Activated naive CD8-positive, alpha-beta T cell treated with anti-CD3 and anti-CD28 coated beads, Interleukin-2, amount 50 U/mL, for 24 hours (primary cell): ENCODE measurements around the gene ZMYM4.
"Not testable (repeated sequence)": the region's sequence is repeated elsewhere in the genome, so short reads cannot be mapped to it uniquely, and the experiment has no call there.

Experiments
- ATAC-seq: fragments of 150-1000 bp; cut with Tn5 transposase; one replicate; pipeline ENCODE4 v1.10.0; 2021
- DNase-seq: peaks from one replicate; pipeline ENCODE4 v3.0.0; 2021
- H3K27ac Mint-ChIP-seq: one replicate; pipeline ENCODE4 v1.8.0; 2021; ENCODE audit warnings: mild to moderate bottlenecking, mixed read lengths
- H3K27me3 Mint-ChIP-seq: one replicate; pipeline ENCODE4 v1.8.0; 2021; ENCODE audit warnings: mixed read lengths
- H3K36me3 Mint-ChIP-seq: one replicate; pipeline ENCODE4 v1.8.0; 2021; ENCODE audit warnings: low read depth, mixed read lengths
- H3K4me1 Mint-ChIP-seq: one replicate; pipeline ENCODE4 v1.8.0; 2021; ENCODE audit warnings: mixed read lengths
- H3K4me3 Mint-ChIP-seq: one replicate; pipeline ENCODE4 v1.8.0; 2021; ENCODE audit warnings: mild to moderate bottlenecking, moderate library complexity, mixed read lengths
- H3K9me3 Mint-ChIP-seq: one replicate; pipeline ENCODE4 v1.8.0; 2021; ENCODE audit warnings: mixed read lengths

The ZMYM4 gene

DNA sequence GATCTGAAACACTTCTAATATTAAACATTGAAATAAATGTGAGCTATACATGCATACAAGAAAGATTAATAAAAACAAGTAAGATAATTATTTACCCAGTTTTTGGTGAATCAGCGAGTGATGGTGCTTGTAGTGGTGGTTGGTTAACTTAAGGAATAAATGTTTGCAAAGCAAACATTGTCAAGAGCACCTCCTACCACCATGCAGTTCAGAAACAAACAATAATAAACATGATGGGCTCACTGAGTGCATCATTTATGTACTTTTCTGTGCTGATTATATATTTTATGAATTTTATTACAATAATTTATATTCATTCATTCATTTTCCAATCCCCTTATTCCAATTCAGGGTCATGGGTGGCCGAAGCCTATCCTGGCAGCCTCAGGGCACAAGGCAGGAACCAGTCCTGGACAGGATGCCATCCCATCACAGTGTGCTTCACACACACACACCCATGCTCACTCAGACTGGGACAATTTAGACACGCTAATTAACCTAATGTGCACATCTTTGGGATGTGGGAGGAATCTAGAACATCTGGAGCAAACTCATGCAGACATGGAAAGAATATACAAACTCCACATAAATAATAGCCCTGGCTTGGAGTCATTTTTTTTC, 57.8 kb downstream of the ZMYM4 start:
- ATAC-seq (no peak), DNase-seq (no peak)
- Mint-ChIP-seq H3K4me3 (no peak overlapping the region), H3K36me3 (peaks cover 6% of the 10 kb centered on the region), H3K27ac (no peak overlapping the region), H3K27me3 (no peaks in the 10 kb centered on the region), H3K9me3 (no peaks in the 10 kb centered on the region), H3K4me1 (peaks cover 2% of the 10 kb centered on the region)

DNA sequence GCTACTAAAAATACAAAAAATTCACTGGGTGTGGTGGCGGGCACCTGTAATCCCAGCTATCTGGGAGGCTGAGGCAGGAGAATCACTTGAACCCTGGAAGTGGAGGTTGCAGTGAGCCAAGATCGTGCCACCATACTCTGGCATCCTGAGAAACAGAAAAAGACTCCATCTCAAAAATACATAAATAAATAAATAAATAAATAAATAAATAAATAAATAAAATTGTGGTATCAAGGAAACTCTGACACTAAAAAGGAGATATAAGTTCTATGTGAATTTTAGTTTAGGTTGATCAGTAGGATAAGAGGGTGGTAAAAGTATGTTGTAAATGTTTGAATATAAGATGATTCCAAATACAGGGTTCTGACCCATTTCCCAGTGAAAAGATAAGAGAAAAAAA, 63.1 kb downstream of the ZMYM4 start:
- H3K9me3 Mint-ChIP-seq, H3K36me3 Mint-ChIP-seq, H3K4me3 Mint-ChIP-seq: not testable (repeated sequence)

DNA sequence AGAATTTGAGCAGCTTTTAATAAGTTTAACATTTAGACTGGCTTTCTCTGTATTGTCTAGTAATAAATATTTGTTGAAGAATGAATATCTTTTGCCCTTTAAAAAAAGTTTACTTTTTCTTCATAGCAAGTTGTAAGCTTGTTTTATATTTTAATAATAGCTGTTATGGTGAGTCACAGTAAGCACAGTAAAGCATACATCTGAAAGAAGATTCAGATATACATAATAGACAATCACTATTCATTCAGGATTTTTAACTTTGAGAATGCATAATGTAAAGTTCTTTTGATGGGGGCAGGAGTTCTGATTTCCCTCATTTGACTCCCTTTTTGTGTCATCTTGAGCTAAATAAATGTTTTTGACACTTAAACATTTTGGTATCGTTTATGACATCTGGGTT, 66.0 kb downstream of the ZMYM4 start:
- no peak overlapping the region for H3K27ac Mint-ChIP-seq
- no peak overlapping the region for H3K4me3 Mint-ChIP-seq
- H3K4me1 Mint-ChIP-seq = no peaks in the 10 kb centered on the region
- ATAC-seq = no peak
- no peak for DNase-seq
- H3K27me3 Mint-ChIP-seq = no peaks in the 10 kb centered on the region
- no peaks in the 10 kb centered on the region for H3K9me3 Mint-ChIP-seq
- peaks cover 6% of the 10 kb centered on the region for H3K36me3 Mint-ChIP-seq

More for the DNA sequence above, 63.1 kb downstream of the ZMYM4 start:
- ATAC-seq, DNase-seq, H3K27me3 Mint-ChIP-seq, H3K4me1 Mint-ChIP-seq, H3K27ac Mint-ChIP-seq: not testable (repeated sequence)

DNA sequence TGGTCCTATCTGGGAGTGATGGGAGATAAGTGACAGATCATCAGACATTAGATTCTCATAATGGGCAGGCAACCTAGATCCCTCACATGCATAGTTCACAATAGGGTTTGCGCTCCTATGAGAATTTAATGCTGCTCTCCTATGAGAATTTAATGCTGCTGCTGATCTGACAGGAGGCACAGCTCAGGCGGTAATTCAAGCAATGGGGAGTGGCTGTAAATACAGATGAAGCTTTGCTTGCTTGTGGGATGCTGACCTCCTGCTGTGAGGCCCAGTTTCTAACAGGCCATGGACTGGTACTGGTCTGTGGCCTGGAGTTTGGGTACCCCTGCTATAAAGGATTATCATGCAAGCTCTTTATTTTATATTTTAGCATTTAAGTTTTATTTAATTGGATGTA, 72.0 kb downstream of the ZMYM4 start:
- H3K36me3 Mint-ChIP-seq = peaks cover 5% of the 10 kb centered on the region
- H3K4me3 Mint-ChIP-seq = no peak overlapping the region
- H3K27me3 Mint-ChIP-seq = no peaks in the 10 kb centered on the region
- peaks cover 6% of the 10 kb centered on the region for H3K4me1 Mint-ChIP-seq
- no peaks in the 10 kb centered on the region for H3K9me3 Mint-ChIP-seq
- no peak overlapping the region for H3K27ac Mint-ChIP-seq
- ATAC-seq = no peak
- no peak for DNase-seq

DNA sequence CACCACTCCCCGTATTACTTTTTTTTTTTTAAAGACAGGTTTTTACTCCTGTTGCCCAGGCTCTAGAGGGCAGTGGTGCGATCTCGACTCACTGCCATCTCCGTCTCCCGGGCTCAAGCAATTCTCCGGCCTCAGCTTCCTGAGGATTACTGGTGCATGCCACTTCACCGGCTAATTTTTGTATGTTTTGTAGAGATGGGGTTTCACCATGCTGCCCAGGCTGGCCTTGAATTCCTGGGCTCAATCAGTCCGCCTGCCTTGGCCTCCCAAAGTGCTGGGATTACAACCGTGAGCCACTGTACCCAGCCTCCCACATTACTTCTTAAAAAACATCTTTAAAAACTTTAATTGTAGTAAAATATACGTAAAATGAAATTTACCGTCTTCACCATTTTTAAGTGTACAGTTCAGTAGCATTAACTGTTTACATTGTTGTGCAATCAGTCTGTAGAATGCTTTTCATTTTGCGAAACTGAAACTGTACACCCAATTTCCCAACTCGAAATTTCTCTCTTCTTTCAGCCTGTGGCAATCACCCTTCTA, 77.0 kb downstream of the ZMYM4 start:
- ATAC-seq = no peak
- H3K9me3 Mint-ChIP-seq = no peaks in the 10 kb centered on the region
- H3K36me3 Mint-ChIP-seq = no peaks in the 10 kb centered on the region
- no peak overlapping the region for H3K27ac Mint-ChIP-seq
- no peaks in the 10 kb centered on the region for H3K27me3 Mint-ChIP-seq
- H3K4me1 Mint-ChIP-seq = peaks cover 10% of the 10 kb centered on the region
- no peak for DNase-seq
- no peak overlapping the region for H3K4me3 Mint-ChIP-seq

DNA sequence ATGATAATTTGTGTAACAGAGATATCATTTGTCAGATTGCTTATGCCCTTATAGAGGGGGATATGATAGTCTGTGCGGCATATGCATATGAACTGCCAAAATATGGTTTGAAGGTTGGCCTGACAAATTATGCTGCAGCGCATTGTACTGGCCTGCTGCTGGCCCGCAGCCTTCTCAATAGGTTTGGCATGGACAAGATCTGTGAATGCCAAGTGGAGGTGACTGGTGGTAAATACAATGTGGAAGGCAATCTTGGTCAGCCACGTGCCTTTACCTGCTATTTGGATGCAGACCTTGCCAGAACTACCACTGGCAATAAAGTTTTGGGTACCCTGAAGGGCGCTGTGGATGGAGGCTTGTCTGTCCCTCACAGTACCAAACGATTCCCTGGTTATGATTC, 82.4 kb downstream of the ZMYM4 start:
- ATAC-seq (no peak), DNase-seq (no peak)
- peaks cover under 1% of the 10 kb centered on the region for H3K4me1 Mint-ChIP-seq

DNA sequence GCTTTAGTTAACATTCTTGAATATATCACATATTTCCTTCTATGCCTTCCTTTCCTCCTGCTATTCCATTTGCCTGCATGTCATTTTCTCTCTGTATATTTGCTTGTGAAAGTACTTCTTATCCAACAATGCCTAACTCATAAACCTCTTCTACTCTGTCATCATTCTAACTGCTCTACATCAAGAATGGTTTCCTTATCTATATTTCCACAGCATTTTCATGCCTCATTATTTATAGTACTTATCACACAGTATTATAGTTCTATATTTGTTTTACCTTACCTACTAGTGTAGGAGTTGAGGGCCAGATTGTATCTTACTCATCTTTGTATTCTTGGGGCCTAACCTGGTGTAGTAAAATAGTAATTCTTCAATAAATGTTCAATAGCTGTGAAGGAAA, 91.5 kb downstream of the ZMYM4 start:
- no peak for ATAC-seq
- Mint-ChIP-seq H3K9me3 (no peaks in the 10 kb centered on the region), H3K27ac (no peak overlapping the region), H3K27me3 (no peaks in the 10 kb centered on the region), H3K4me3 (no peak overlapping the region), H3K4me1 (peaks cover 2% of the 10 kb centered on the region), H3K36me3 (peaks cover 23% of the 10 kb centered on the region)
- DNase-seq = no peak

More for the DNA sequence above, 82.4 kb downstream of the ZMYM4 start:
- no peak overlapping the region for H3K27ac Mint-ChIP-seq
- no peaks in the 10 kb centered on the region for H3K27me3 Mint-ChIP-seq
- no peaks in the 10 kb centered on the region for H3K9me3 Mint-ChIP-seq
- H3K36me3 Mint-ChIP-seq = peaks cover 4% of the 10 kb centered on the region
- no peak overlapping the region for H3K4me3 Mint-ChIP-seq

DNA sequence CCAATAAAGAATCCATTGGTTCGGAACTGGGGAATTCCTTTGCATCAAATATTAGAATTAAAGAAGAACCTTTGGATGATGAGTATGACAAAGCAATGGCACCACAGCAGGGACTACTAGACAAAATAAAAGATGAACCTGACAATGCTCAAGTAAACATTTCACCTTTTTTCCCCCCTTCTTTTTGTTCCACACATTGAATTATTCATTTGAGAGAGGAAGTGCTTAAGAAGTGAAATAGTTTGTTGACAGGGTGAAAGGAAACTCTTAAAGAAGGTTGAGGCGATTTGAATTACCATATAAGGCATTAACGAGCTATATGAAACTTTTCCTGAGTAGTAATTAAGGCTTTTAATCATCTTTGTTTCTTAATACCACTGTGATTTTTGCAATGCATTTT, 93.1 kb downstream of the ZMYM4 start:
- Mint-ChIP-seq H3K27me3 (no peaks in the 10 kb centered on the region), H3K9me3 (no peaks in the 10 kb centered on the region), H3K27ac (no peak overlapping the region), H3K4me1 (peaks cover 2% of the 10 kb centered on the region), H3K4me3 (no peak overlapping the region), H3K36me3 (peaks cover 23% of the 10 kb centered on the region)
- ATAC-seq (no peak), DNase-seq (no peak)

DNA sequence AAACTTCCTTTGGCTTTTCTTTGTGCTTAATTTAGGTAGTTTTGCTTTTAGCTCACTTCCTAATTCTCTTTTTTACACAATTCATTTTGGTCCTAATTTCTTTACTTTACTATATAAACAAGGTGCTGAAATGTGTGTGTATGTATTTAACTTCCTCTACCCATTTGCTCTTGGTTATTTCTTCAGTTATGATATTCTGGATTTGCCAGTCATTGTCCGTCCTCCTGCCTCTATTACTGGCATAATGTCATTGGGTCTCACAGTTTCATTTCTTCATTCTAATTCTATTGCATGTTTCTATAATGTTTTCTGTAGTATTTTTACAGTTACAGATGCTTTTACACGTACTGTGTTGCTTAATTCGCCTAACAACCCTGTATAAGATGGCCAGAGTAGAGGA, 96.2 kb downstream of the ZMYM4 start:
- ATAC-seq = no peak
- no peak overlapping the region for H3K27ac Mint-ChIP-seq
- peaks cover 2% of the 10 kb centered on the region for H3K4me1 Mint-ChIP-seq
- DNase-seq = no peak
- no peaks in the 10 kb centered on the region for H3K27me3 Mint-ChIP-seq
- H3K36me3 Mint-ChIP-seq = peaks cover 23% of the 10 kb centered on the region
- no peak overlapping the region for H3K4me3 Mint-ChIP-seq
- no peaks in the 10 kb centered on the region for H3K9me3 Mint-ChIP-seq

DNA sequence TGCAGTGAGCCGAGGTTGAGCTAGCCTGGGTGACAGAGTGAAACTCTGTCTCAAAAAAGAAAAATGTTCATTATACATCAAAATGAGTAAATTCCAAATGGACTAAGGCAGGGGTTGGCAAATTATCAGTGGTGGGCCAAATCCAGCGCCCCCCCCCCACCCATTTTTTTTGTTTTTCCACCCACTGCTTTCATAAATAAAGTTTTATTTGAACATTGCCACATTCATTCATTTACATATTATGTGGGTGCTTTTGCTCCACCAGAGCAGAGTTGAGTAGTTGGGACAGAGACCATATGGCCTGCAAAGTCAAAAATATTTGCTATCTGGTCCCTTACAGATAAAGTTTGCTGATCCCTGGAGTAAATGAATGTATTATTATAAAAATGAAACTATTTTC, 99.4 kb downstream of the ZMYM4 start:
- DNase-seq (no peak), ATAC-seq (no peak)
- H3K27ac Mint-ChIP-seq = no peak overlapping the region
- peaks cover 2% of the 10 kb centered on the region for H3K4me1 Mint-ChIP-seq
- H3K27me3 Mint-ChIP-seq = no peaks in the 10 kb centered on the region
- no peaks in the 10 kb centered on the region for H3K9me3 Mint-ChIP-seq
- H3K4me3 Mint-ChIP-seq = no peak overlapping the region
- H3K36me3 Mint-ChIP-seq = peaks cover 15% of the 10 kb centered on the region

DNA sequence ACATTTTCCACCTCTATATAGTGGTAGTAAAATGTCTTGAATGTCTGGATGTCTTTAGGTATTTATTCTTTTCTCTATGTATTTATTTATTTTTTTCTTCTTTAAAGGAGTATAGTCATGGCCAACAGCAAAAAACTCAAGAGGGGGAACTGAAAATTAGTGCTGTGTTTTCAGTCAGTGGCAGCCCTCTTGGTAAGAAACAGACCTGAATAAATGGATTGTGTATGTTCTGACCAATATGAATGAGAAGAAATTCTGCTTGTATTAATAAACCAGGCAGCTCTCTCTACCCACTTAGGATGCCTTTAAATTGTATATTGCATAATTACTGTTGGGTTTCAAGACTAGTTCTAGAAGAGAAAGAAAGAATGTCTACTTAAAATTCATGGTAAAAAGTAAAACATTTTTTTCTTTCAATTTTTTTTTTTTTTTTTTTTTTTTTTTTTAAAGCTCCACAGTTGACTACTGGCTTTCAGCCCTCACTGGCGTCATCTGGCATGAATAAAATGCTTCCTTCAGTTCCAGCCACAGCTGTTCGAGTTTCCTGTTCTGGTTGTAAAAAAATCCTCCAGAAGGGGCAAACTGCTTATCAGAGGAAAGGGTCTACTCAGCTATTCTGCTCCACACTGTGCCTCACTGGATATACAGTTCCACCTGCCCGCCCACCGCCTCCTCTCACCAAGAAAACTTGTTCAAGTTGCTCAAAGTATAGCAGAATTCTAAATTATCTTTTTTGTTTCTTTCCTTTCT, 101.6 kb downstream of the ZMYM4 start:
- H3K9me3 Mint-ChIP-seq = no peaks in the 10 kb centered on the region
- ATAC-seq = no peak

DNA sequence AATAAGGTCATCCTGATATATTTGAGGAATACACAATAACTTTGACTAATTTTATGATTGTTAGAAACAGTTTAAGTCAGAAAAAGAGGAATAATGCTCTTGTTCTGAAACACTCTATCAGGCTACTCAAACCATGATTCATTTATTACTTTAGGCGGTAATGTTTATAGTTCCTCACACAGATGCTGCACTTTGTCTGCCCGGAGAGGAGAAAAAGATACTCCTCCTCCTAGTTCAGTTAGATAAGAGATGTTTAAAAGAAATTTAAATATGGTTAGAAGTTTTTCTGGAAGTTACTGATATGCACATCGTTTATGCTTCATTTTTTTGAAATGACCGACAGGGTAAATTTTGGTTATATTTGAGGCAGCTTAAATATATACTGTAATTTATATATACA, 103.0 kb downstream of the ZMYM4 start:
- no peak overlapping the region for H3K4me3 Mint-ChIP-seq
- no peak overlapping the region for H3K27ac Mint-ChIP-seq
- DNase-seq = no peak
- no peaks in the 10 kb centered on the region for H3K27me3 Mint-ChIP-seq
- H3K36me3 Mint-ChIP-seq = peaks cover 16% of the 10 kb centered on the region
- H3K4me1 Mint-ChIP-seq = no peaks in the 10 kb centered on the region
- no peaks in the 10 kb centered on the region for H3K9me3 Mint-ChIP-seq
- no peak for ATAC-seq

More for the DNA sequence above, 101.6 kb downstream of the ZMYM4 start:
- no peak overlapping the region for H3K4me3 Mint-ChIP-seq
- no peak for DNase-seq
- no peak overlapping the region for H3K27ac Mint-ChIP-seq
- H3K4me1 Mint-ChIP-seq = no peaks in the 10 kb centered on the region
- H3K36me3 Mint-ChIP-seq = peaks cover 12% of the 10 kb centered on the region
- no peaks in the 10 kb centered on the region for H3K27me3 Mint-ChIP-seq

DNA sequence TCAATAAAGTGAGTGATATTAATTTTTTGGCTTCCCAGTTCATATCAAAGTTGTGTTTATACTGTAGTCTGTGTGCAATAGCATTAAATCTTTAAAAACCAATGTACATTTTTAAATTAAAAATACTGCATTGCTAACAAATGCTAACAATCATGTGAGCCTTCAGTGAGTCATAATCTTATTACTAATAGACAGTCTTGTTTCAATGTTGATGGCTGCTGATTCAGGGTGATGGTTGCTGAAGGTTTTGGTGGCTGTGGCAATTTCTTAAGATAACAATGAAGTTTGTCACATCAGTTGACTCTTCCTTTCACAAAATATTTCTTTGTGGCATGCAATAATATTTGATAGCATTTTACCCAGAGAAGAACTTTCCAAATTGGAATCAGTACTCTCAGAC, 109.0 kb downstream of the ZMYM4 start:
- Mint-ChIP-seq H3K36me3 (peaks cover 10% of the 10 kb centered on the region), H3K27me3 (no peaks in the 10 kb centered on the region), H3K27ac (no peak overlapping the region), H3K4me3 (no peak overlapping the region), H3K4me1 (no peaks in the 10 kb centered on the region), H3K9me3 (no peaks in the 10 kb centered on the region)
- no peak for ATAC-seq
- no peak for DNase-seq

DNA sequence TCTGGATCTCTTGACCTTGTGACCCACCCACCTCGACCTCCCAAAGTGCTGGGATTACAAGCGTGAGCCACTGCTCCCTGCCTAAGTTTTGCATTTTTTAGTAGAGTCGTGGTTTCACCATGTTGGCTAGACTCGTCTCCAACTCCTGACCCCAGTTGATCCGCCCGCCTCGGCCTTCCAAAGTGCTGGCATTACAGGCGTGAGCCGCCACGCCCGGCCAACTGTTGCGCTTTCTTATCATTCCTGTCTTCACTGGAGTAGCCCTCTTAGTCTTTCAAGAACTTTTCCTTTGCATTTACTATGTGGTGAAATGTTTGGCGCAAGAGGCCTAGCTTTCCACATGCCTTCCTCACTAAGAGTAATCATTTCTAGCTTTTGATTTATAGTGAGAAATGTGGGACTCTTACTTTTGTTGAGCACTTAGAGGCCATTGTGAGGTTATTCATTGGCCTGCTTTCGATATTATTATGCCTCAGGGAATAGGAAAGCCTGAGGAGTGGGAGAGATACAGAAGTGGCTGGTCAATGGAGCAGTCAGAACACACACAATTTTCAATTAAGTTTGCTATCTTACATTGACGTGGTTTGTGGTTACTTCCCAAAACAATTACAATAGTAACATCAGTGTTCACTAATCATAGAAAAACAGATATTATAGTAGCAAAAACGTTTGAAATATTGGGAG, 111.0 kb downstream of the ZMYM4 start:
- no peak overlapping the region for H3K27ac Mint-ChIP-seq
- peaks cover 10% of the 10 kb centered on the region for H3K36me3 Mint-ChIP-seq
- H3K4me1 Mint-ChIP-seq = no peaks in the 10 kb centered on the region
- DNase-seq = no peak
- H3K9me3 Mint-ChIP-seq = no peaks in the 10 kb centered on the region
- H3K27me3 Mint-ChIP-seq = no peaks in the 10 kb centered on the region
- ATAC-seq = no peak
- no peak overlapping the region for H3K4me3 Mint-ChIP-seq

DNA sequence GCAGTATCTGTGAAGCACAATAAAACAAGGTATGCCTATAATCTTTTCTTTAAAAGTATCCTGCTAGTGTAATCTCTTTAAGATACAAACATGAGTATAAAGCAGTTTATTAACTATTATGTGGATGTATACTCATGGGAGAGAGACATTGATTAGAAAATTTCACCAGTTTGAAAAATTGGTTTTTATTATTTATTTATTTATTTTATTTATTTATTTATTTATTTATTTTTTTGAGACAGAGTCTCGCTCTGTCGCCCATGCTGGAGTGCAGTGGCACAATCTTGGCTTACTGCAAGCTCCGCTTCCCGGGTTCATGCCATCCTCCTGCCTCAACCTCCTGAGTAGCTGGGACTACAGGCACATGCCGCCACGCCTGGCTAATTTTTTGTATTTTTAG, 111.6 kb downstream of the ZMYM4 start:
- not testable (repeated sequence) for H3K4me3 Mint-ChIP-seq, H3K27ac Mint-ChIP-seq, H3K27me3 Mint-ChIP-seq, H3K36me3 Mint-ChIP-seq, H3K4me1 Mint-ChIP-seq, ATAC-seq, H3K9me3 Mint-ChIP-seq, DNase-seq
